ENCODE data around the gene SNIP1. TPM values are rescaled to one million over a fixed set of nuclear protein-coding genes. Genes with fewer than 3 reads are reported as not detected.

Gene SNIP1
- total RNA-seq, 3 donors from 2014 or later, result 16.8 to 22.5 (median 21.3) TPM

- Histone ChIP-seq H3K4me1 (ENCODE audit: low read depth) (peaks cover 6% of the 10 kb centered on the region), H3K4me3 (no peak overlapping the region), H3K9me3 (no peaks in the 10 kb centered on the region), H3K36me3 (ENCODE audit: low read depth) (no peaks in the 10 kb centered on the region)
- intact Hi-C loops (cut with DNase I, micrococcal nuclease), result no loop called here
- no peak for TF ChIP-seq CTCF (IDR thresholded peaks at IDR 0.05)
- DNase-seq (no peak), ATAC-seq (no peak)
Observed at GRCh38 chr1:37495875-37496274, 58.2 kb downstream of the SNIP1 start.

- Histone ChIP-seq H3K4me1 (ENCODE audit: low read depth) (no peaks in the 10 kb centered on the region), H3K4me3 (no peak overlapping the region), H3K36me3 (ENCODE audit: low read depth) (no peaks in the 10 kb centered on the region), H3K9me3 (no peaks in the 10 kb centered on the region)
- intact Hi-C loops (cut with DNase I, micrococcal nuclease), result no loop called here
- DNase-seq (no peak), ATAC-seq (no peak)
- no peak for TF ChIP-seq CTCF (IDR thresholded peaks at IDR 0.05)
Observed at GRCh38 chr1:37493336-37494098, 60.6 kb downstream of the SNIP1 start.

GRCh38 chr1:37487619-37487984 lies 66.5 kb downstream of the SNIP1 start:
- H3K4me1 ChIP-seq (ENCODE audit: low read depth), result peaks cover 12% of the 10 kb centered on the region
- ATAC-seq, result no peak
- TF ChIP-seq CTCF (IDR thresholded peaks at IDR 0.05), result no peak
- no peaks in the 10 kb centered on the region for H3K9me3 ChIP-seq
- H3K4me3 ChIP-seq, result no peak overlapping the region
- intact Hi-C loops (cut with DNase I, micrococcal nuclease), result loop anchor here (5.0 kb wide), 1 partner anchor 35 kb away; no protein-coding TSS in a partner anchor
- DNase-seq, result no peak
- peaks cover 9% of the 10 kb centered on the region for H3K36me3 ChIP-seq (ENCODE audit: low read depth)

GRCh38 chr1:37486680-37487618 lies 67.1 kb downstream of the SNIP1 start:
- peaks cover 11% of the 10 kb centered on the region for H3K36me3 ChIP-seq (ENCODE audit: low read depth)
- H3K4me3 ChIP-seq, result no peak overlapping the region
- TF ChIP-seq CTCF (IDR thresholded peaks at IDR 0.05), result peak; percentile 99
- peak; percentile 80 for ATAC-seq
- no peaks in the 10 kb centered on the region for H3K9me3 ChIP-seq
- intact Hi-C loops (cut with DNase I, micrococcal nuclease), result loop anchor here (5.0 kb wide), 1 partner anchor 35 kb away; no protein-coding TSS in a partner anchor
- H3K4me1 ChIP-seq (ENCODE audit: low read depth), result peaks cover 12% of the 10 kb centered on the region
- peak; percentile 81 to 90 (median 88) for DNase-seq

GRCh38 chr1:37485902-37486679 lies 68.0 kb downstream of the SNIP1 start:
- ATAC-seq, result peak; percentile 27
- intact Hi-C loops (cut with DNase I, micrococcal nuclease), result loop anchor here (5.0 kb wide), 1 partner anchor 34 kb away; no protein-coding TSS in a partner anchor
- peaks cover 17% of the 10 kb centered on the region for H3K36me3 ChIP-seq (ENCODE audit: low read depth)

More at GRCh38 chr1:37485902-37486679, 68.0 kb downstream of the SNIP1 start:
- Histone ChIP-seq H3K4me1 (ENCODE audit: low read depth) (peaks cover 12% of the 10 kb centered on the region), H3K4me3 (no peak overlapping the region), H3K9me3 (no peaks in the 10 kb centered on the region)
- peak in 1 of 3 donors; percentile 24 for DNase-seq
- TF ChIP-seq CTCF (IDR thresholded peaks at IDR 0.05), result no peak
